G401 (cell line): ENCODE results near the gene MGAT2. TPM values are rescaled to one million over a fixed set of nuclear protein-coding genes. Genes with fewer than 3 reads are reported as not detected.
A peak's percentile ranks its signal among the peaks of the same experiment; 100 is the strongest.
"Not testable (repeated sequence)": the region's sequence is repeated elsewhere in the genome, so short reads cannot be mapped to it uniquely, and the experiment has no call there.

Source experiments
- DNase-seq: peaks from one replicate; pipeline ENCODE4 v3.0.0-alpha.2; 2015; ENCODE audit warnings: low spot score
- in situ Hi-C: cut with HindIII; loops from 2 replicates; pipeline ENCODE4 v1.10.0; 2016; ENCODE audit warnings: low sequenced_read_pairs, mixed read lengths
- total RNA-seq: library from RNA; depleted of rRNA; stranded (reverse); fragments of >200 nt; shearing (Covaris generic); gene quantifications from 2 replicates; pipeline ENCODE4 v1.2.3, GENCODE V29; 2014; rRNA removed

Gene MGAT2
- total RNA-seq, 1 experiment from 2014 or later: 58.3 TPM

DNA sequence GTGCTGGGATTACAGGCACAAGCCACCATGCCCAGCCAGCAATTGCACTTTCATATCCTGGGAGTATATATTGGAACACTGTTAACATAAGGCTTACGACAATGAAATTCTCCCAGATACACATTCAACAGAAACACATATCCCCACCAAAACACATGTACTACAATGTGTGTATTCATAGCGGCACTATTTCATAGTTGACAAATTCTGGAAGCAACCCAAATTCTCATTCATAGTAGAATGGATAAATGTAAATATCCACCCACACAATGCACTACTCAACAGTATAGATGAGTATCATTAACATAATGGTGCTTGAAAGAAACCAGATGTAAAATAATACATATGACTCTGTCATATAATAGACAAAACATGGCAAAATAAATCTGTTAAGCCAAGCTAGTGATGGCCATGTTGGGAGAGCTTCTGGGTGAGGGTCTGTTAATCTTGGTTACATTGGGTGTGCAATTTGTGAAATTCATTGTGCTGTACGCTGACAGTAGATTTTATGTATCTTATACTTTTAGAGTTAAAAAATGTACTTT lies 17.0 kb downstream of the MGAT2 start:
- in situ Hi-C loops: no loop called here

DNA sequence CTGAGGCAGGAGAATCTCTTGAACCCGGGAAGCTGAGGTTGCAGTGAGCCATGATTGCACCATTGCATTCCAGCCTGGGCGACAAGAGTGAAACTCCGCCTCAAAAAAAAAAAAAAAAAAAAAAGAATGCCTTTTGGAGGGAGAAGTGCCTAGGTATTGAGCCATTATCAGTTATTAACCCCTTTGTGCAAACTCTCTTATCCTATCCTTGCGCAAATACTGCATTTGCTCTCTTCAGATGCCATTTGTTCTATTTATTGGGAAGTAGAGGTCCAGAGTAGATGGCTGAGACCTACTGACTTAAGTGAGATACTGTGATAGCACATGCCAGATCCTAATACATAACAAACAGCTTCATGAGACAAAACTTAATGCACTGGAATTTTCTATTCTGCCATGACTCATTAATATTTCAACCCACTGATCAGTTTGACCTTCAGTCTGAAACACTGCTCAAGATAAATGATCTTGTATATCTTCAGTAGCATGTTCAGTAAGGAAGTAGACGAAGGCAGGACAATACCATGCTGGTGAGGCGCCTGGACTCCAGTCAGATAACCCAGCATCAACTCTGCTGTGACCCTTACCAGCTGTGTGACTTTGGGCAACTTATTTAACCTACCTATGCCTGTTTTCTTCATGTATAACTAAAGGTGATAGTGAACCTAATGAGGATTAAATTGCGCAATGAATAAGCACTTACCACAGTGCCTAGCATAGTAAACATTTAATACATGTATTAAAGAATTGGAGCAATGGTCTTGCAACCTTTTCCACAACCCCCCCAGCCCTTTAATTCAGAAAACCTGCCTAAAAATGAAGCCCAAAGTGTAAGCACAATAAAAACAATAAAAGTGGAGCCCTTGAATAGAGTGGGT lies 20.2 kb downstream of the MGAT2 start:
- DNase-seq: no peak
- in situ Hi-C loops: no loop called here

More for the DNA sequence above, 17.0 kb downstream of the MGAT2 start:
- no peak for DNase-seq

DNA sequence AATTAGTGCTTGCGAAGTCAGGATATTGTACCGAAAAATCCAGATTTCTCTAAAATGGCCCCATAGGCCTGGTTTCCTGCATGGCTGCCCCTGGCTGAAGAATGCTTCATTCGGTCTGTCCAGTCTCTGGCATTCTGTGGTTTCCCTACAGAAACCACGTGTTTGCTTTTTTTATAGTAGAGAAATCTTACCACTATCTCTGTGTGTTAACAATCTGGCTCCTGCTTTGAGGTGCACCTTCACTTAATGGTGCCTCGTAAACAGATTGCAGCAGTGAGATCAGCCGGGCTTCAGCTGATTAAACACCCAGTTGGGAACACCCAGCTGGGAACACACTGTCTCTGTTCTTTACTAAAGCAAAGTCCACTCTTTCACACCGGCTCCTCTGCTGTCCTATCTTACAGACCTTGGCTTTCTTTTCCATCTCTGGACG lies 21.1 kb downstream of the MGAT2 start:
- in situ Hi-C loops: no loop called here
- peak; percentile 66 for DNase-seq

DNA sequence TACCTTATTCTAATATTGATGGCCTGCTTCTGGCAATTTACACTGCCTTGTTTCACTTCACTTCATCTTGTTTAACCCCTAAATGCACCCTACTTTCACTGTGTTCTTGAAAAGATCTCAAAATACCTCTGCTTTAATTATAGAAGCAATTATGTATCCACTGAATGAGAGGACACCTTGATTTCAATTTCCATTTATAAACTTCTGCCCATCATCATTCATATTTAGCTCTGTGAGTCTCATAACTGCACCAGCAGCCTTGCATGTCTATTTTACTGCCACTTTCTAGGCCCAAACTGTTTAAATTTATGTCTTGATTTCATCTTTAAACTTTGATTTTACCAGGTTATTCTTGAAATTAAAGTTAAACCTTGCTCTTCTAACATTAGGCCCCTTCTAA lies 21.6 kb downstream of the MGAT2 start:
- DNase-seq: no peak
- in situ Hi-C loops: no loop called here

DNA sequence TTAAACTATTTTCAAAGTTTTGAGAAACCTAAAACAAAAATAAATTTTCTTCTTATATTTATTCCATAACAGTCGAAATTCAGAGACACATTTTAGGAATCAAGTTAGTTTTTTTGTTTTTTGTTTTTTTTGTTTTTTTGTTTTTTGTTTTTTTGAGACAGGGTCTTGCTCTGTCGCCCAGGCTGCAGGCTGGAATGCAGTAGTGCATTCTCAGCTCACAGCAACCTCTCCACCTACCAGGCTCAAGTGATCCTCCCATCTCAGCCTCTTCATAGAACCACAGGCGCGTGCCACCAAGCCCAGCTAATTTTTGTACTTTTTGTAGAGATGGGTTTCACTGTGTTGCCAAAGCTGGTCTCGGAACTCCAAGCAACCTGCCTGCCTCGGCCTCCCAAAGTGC lies 32.9 kb downstream of the MGAT2 start:
- no peak for DNase-seq
- in situ Hi-C loops: no loop called here

DNA sequence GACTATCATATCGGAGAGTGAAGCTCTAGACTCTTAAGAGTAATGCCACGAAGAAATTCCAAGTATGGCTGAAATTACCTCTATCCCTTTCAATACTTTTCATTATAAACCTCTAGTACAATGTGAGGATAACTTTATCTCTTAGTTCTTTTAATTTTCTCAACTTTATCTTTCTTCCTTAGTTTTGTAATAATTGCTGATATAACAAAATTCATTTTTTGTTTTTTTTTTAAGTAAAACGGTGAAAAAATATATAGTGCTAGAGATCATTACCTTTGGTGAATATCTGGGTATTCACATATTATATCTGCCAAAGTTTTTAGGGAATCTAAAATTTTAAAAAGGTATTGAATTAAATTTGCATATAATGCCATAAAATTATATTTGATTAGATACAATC lies 33.9 kb downstream of the MGAT2 start:
- DNase-seq: no peak
- in situ Hi-C loops: no loop called here

DNA sequence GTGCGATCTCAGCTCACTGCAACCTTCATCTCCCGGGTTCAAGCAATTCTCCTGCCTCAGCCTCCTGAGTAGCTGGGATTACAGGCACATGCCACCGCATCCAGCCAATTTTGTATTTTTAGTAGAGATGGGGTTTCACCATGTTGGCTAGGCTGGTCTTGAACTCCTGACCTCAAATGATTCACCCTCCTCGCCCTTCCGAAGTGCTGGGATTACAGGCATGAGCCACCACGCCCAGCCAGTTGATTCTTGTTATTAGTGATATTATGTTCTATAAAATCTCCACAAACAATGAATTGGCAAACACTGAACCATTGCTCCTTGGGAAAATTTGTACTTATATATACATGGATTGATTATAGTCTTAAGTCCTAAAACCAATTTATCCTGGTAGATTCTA lies 36.9 kb downstream of the MGAT2 start:
- in situ Hi-C loops, DNase-seq: not testable (repeated sequence)

DNA sequence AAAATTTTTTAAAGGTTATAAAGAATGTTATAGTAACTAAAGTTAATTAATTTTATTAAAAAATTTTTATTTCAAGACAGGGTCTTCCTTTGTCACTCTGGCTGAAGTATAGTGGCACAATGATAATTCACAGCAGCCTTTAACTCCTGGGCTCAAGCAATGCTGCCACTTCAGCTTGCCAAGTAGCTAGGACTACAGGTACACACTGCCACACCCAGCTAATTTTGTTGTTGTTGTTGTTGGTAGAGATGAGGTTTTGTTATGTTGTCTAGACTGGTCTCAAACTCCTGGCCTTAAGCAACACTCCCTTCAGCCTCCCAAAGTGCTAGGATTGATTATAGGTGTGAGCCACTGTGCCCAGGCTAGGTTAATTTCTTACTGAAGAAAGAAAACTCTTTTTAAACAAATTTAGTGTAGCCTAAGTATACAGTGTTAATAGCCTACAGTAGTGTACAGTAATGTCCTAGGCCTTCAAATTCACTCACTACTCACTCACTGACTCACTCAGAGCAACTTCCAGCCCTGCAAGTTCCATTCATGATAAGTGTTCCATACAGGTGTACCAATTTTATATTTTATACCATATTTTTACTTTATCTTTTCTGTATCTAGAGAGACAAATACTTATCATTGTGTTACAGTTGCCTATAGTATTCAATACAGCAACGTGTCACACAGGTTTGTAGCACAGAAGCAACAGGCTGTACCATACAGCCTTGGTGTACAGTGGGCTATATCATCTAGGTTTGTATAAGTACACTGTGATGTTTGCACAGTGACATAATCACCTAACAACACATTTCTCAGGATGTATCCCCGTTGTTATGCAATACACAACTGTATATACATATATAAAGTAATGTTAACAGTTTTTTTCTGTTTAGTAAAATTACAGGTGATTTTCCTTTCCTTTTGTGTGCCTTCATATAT lies 39.2 kb downstream of the MGAT2 start:
- no peak for DNase-seq
- in situ Hi-C loops: no loop called here

DNA sequence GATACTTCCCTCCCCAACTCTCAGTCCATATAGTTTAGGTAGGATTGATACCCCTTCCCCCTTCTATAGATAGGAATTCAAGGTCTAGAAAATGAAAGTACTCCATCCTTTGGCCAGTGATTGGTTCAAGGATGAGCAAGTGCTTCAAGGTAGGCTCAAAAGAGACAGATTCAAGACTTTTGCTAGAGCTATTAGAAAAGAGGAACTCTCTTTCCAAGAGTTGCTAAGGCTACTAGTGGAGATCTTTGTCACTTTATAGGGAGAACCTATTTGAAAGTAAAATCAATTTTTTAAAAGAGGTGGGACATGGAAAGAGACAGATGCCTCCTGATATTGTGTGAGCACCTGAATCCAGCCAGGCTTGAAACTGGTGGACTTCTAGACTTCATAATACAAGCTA lies 49.9 kb downstream of the MGAT2 start:
- in situ Hi-C loops: no loop called here
- DNase-seq: no peak

Other genes starting within 250 kb of the MGAT2 start
- 3,018 and 4,408 TPM in 2 replicates for gene RPS29, start 34.4 kb upstream of the MGAT2 start, total RNA-seq
- gene LRR1, start 21.9 kb upstream of the MGAT2 start, total RNA-seq: 28.6 and 41.1 TPM in 2 replicates
- 173 and 210 TPM in 2 replicates for gene RPL36AL, start 173 bp upstream of the MGAT2 start, total RNA-seq
- gene DNAAF2, start 14.4 kb downstream of the MGAT2 start, total RNA-seq: 16.2 and 21.7 TPM in 2 replicates
- gene POLE2, start 67.4 kb downstream of the MGAT2 start, total RNA-seq: 43.9 and 69.6 TPM in 2 replicates
- gene KLHDC1, start 72.3 kb downstream of the MGAT2 start, total RNA-seq: 0.85 and 1.0 TPM in 2 replicates
- 48.8 and 83.5 TPM in 2 replicates for gene KLHDC2, start 147.4 kb downstream of the MGAT2 start, total RNA-seq
- gene NEMF, start 232.0 kb downstream of the MGAT2 start, total RNA-seq: 31.1 and 61.2 TPM in 2 replicates